Omental fat pad (tissue), 4 donors: ENCODE measurements around the gene TBC1D3E. TPM values are rescaled to one million over a fixed set of nuclear protein-coding genes. Genes with fewer than 3 reads are reported as not detected.
"Not testable (repeated sequence)": the region's sequence is repeated elsewhere in the genome, so short reads cannot be mapped to it uniquely, and the experiment has no call there.

Source experiments
- ATAC-seq: fragments of 150-250 bp; one replicate; pipeline ENCODE4 v1.9.1; 2016; ENCODE audit warnings: mild to moderate bottlenecking, moderate library complexity; ENCODE audit not compliant: low FRiP score
- DNase-seq: peaks from one replicate; pipeline ENCODE4 v3.0.0-alpha.2; 2019; ENCODE audit warnings: low spot score
- small RNA-seq: library from RNA; depleted of rRNA; stranded (forward); fragments of <200 nt; gene quantifications from one replicate; pipeline ENCODE3, GENCODE V24; 2016
- total RNA-seq, 4 donors: library from RNA; depleted of rRNA; stranded (reverse); fragments of >200 nt; gene quantifications; one replicate each; pipeline ENCODE4 v1.1.0, GENCODE V29; 2016

Gene TBC1D3E
- total RNA-seq = not detected

DNA sequence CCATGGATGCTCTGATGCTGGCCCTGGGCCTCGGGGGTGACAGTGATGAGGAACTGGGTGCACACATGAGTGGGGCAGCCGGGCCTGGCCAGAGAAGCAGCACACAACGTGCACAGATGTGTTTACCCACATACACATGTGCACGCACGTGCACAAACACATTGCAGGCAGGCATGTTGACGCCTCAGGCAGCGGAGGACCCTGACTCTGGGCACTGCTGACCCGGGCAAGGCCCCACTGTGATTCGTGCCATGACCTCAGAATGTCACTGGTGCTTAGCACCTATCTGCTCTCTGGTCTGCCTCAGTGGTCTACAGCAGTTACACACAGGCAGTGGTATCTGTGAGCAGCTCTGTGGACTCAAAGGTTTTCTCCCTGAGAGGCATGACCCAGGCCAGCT is at the start of gene TBC1D3E:
TSS of gene TBC1D3E (plus strand) at position 301 of the 400 bp plus-strand sequence. CDS start 1,545 bp downstream, outside the sequence.
- DNase-seq, ATAC-seq: not testable (repeated sequence)

DNA sequence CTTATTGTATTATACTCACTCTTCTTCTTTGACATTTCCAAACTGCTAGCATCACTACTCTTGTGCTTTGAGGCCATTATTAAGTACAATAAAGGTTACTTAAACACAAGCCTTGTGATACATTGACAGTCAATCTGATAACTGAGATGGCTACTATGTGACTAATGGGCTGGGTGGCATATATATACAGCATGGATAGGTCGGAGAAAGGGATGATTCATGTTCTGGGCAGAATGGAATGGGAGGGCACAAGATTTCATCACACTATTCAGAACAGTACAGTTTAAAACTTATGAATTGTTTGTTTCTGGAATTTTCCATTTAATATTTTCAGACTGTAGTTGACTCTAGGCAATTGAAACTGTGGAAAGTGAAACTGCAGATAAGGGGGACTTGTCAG is 40.4 kb upstream of the TBC1D3E start:
- ATAC-seq = peak; percentile 98
- not testable (repeated sequence) for DNase-seq

DNA sequence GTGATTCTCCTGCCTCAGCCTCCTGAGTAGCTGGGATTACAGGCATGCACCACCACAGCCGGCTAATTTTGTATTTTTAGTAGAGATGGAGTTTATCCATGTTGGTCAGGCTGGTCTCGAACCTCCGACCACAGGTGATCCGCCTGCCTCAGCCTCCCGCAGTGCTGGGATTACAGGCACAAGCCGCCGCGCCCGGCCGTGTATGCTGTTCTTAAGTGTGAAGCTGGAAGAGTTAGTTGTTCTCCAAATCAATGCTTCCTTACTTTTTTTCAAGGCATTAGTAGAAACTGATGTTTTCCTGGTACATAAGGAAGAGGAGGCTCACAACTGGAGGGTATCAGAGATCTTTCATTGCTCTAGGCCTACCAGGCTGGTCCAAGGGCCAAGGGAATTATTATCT is 39.6 kb upstream of the TBC1D3E start:
- not testable (repeated sequence) for ATAC-seq, DNase-seq

DNA sequence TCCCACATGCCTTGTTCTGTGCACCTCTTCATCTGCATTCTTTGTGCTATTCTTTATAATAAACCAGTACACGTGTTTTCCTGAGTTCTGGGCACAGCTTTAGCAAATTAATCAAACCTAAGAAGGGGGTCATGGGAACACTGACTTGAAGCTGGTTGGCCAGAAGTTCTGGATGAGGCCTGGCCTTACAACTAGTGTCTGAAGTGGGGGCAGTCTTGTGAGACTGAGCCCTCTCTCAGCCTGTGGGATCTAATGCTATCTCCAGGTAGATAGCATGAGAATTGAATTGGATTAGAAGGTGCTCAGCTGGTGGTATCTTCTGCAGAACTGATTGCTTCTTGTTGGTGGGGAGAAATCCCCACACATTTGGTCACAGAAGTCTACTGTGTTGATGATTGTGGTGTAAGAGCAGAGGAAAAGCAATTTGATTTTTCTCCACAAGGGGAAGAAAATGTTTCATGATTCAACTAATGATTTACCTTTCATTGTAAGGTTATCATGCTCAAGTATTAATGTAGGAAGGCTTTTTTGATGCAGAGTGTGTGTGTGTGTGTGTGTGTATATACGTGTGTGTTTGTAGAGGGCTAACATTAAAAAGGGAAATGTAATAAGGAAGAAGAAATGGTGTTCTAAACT is 33.6 kb upstream of the TBC1D3E start:
- DNase-seq, ATAC-seq: not testable (repeated sequence)

DNA sequence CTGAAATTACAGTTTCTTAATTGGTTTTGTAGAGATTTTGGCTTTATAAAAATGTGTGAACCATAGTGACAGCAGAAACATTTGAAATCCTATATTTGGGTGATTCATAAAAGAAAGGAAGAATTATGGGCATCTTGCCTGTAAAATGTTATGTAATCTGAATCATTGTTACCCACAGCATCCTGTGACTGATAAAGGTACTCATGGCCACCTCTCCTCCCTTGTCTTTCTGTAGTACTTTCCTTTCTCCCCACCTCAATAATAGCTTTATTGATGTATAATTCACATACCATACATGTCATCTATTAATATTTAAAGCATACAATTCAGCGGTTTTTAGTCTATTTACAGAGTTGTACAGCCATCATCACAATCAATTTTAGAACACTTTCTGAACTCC is 28.5 kb upstream of the TBC1D3E start:
- not testable (repeated sequence) for ATAC-seq, DNase-seq

DNA sequence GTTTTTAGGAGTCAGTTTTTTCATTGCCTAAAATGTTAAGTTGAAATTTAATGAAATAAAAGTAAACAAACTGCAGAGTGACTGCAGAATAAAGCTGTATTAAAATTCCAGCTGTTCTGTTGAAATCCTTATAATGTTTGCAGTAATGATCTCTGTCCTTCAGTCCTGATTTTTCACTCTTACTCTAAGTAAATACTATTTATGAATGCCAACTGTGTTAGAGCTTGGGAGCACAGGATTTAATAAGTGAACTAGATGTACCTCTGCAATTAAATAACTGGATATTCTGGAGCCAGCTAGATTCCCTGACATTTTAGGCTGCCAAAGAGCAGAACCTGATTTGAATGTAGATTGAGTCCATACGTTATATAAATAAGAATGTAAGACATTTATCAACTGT is 7.9 kb upstream of the TBC1D3E start:
- not testable (repeated sequence) for DNase-seq, ATAC-seq

DNA sequence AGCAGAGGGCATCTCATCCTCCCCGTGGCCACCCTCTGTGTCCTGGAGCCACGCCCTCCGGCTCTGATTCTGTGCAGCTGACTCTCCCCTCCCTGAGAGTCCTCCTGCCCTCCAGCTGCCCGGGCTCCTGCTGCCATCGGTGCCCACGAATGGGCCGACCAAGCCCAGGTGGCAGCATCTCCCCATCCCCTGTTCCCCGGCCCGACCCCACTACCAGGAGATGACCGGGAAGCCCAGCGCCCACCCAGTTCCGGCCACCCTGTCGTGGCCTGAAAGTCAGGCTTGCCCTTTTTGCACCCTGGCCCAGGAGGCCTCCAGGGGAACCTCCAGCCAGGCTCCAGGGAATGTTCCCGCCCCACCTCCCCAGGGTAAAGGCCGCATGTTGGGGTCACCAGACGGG is 7.1 kb downstream of the TBC1D3E start:
- ATAC-seq = not testable (repeated sequence)

More for the DNA sequence above, 7.1 kb downstream of the TBC1D3E start:
- not testable (repeated sequence) for DNase-seq

Small RNAs within 50 kb of the gene (small RNA-seq; reads per million reads assigned to genes)
- gene RF00019 = not detected
- not detected for gene RNA5SP526

Other genes with a start within 250 kb of the TBC1D3E start
- not detected for gene TBC1D3K, start 203.5 kb upstream of the TBC1D3E start, total RNA-seq
- gene TBC1D3L, start 138.9 kb upstream of the TBC1D3E start, total RNA-seq = 10 to 100 TPM in 3 of 4 donors, 1 to 10 TPM in 1; 9.7 to 13.9 (median 12.2) TPM
- under 1 TPM in 1 of 4 donors, not detected in 3; 0.28 TPM for gene TBC1D3D, start 124.0 kb upstream of the TBC1D3E start, total RNA-seq
- under 1 TPM in 1 of 4 donors, not detected in 3; 0.79 TPM for gene TBC1D3C, start 59.3 kb upstream of the TBC1D3E start, total RNA-seq
- gene TBC1D3, start 64.6 kb downstream of the TBC1D3E start, total RNA-seq = not detected
- 10 to 100 TPM; 19.1 to 38.4 (median 31.6) TPM for gene MRPL45, start 169.2 kb downstream of the TBC1D3E start, total RNA-seq
- not detected for gene GPR179, start 216.0 kb downstream of the TBC1D3E start, total RNA-seq
- gene SOCS7, start 223.9 kb downstream of the TBC1D3E start, total RNA-seq = 10 to 100 TPM; 10.2 to 17.7 (median 12.9) TPM